HCT116 (cell line): ENCODE results near the gene GARS1. TPM values are rescaled to one million over a fixed set of nuclear protein-coding genes. Genes with fewer than 3 reads are reported as not detected.
A peak's percentile ranks its signal among the peaks of the same experiment; 100 is the strongest.

Experiments used
- ATAC-seq: fragments of 200-7000 bp; cut with Tn5 transposase; 2 replicates; pipeline ENCODE4 v1.9.1; 2020; ENCODE audit warnings: mild to moderate bottlenecking, moderate library complexity
- BruUV-seq: library from RNA; stranded (reverse); fragments of 400-500 nt; replicated peaks from 2 replicates; lab custom pipeline; 2021; lab: Mats Ljungman, UMichigan
- CTCF ChIA-PET: fragments of 300-600 bp; sonication (Branson Sonifier 250); formaldehyde crosslinking; loops from one replicate; lab custom pipeline; 2021; ENCODE audit warnings: antibody characterized with exemption; lab: Charles Lee
- POLR2A ChIA-PET: fragments of 300-600, 350-600 bp; sonication (Branson Sonifier 250); formaldehyde crosslinking; loops from one replicate; lab custom pipeline; 2021; ENCODE audit warnings: antibody characterized with exemption; lab: Charles Lee
- RAD21 ChIA-PET, 2 experiments: fragments of 300-600 bp; sonication (Branson Sonifier 250); formaldehyde crosslinking; loops; one replicate each; lab custom pipeline; 2023; ENCODE audit warnings: low total read pairs in 2 of 2; ENCODE audit not compliant: uncharacterized antibody in 2 of 2, unreplicated experiment in 2 of 2, low non-redundant PET in 1 of 2; lab: Charles Lee
- DNase-seq: peaks from one replicate; pipeline ENCODE4 v3.0.0-alpha.2; 2010; ENCODE audit warnings: low read depth, low spot score
- H2AFZ ChIP-seq: fragments of 200-600 bp; shearing (Covaris generic), sonication (generic); 2 replicates; pipeline ENCODE4 v1.6.1; 2017; ENCODE audit warnings: low read depth, mixed run types, mixed read lengths, antibody characterized with exemption, low read length; ENCODE audit not compliant: poor library complexity, severe bottlenecking
- H3K27ac ChIP-seq: 2 replicates; pipeline ENCODE4 v1.5.1; 2012; ENCODE audit warnings: low read depth, low read length
- H3K27me3 ChIP-seq: fragments of 200-600 bp; sonication (generic); 2 replicates; pipeline ENCODE4 v1.6.1; 2016; ENCODE audit warnings: mixed run types, low read length, mixed read lengths; ENCODE audit not compliant: insufficient read depth
- H3K36me3 ChIP-seq, 2 experiments: fragments of 200-500 bp in 1 of 2; fragments of 200-600 bp in 1 of 2; sonication (Bioruptor generic) in 1 of 2; sonication (generic) in 1 of 2; 2 replicates each; pipeline versions ENCODE4 v1.5.1 to v1.6.1; 2014 to 2016; ENCODE audit warnings: low read length in 2 of 2, inconsistent platforms in 1 of 2, mixed read lengths in 1 of 2, mixed run types in 1 of 2; ENCODE audit not compliant: insufficient read depth in 2 of 2, control insufficient read depth in 1 of 2
- H3K4me1 ChIP-seq, 2 experiments: fragments of 200-600 bp in 1 of 2; sonication (generic) in 1 of 2; 2 replicates each; pipeline versions ENCODE4 v1.5.1 to v1.6.1; 2012 to 2017; ENCODE audit warnings: low read length in 2 of 2, inconsistent platforms in 1 of 2, mild to moderate bottlenecking in 1 of 2, mixed read lengths in 1 of 2, mixed run types in 1 of 2, moderate library complexity in 1 of 2; ENCODE audit not compliant: insufficient read depth in 2 of 2, control insufficient read depth in 1 of 2
- H3K4me2 ChIP-seq: fragments of 200-600 bp; sonication (generic); 2 replicates; pipeline ENCODE4 v1.6.1; 2017; ENCODE audit warnings: mixed run types, low read length, mixed read lengths
- H3K4me3 ChIP-seq, 2 experiments: fragments of 200-600 bp in 1 of 2; sonication (generic) in 1 of 2; replicated peaks in 1 of 2; 2 replicates each; pipeline ENCODE4 v1.5.1; 2011 to 2016; ENCODE audit warnings: low read length in 2 of 2, control low read depth in 1 of 2, low read depth in 1 of 2, mild to moderate bottlenecking in 1 of 2, mixed read lengths in 1 of 2, mixed run types in 1 of 2
- H3K79me2 ChIP-seq: fragments of 200-600 bp; sonication (generic); 2 replicates; pipeline ENCODE4 v1.6.1; 2017; ENCODE audit warnings: mild to moderate bottlenecking, mixed run types, low read length, moderate library complexity, mixed read lengths; ENCODE audit not compliant: insufficient read depth
- H3K9ac ChIP-seq: fragments of 200-600 bp; sonication (generic); 2 replicates; pipeline ENCODE4 v1.6.1; 2016; ENCODE audit warnings: low read length, mixed read lengths
- H3K9me2 ChIP-seq: fragments of 200-600 bp; sonication (generic), shearing (Covaris generic); 2 replicates; pipeline ENCODE4 v1.6.1; 2017; ENCODE audit warnings: mixed run types, mild to moderate bottlenecking, moderate library complexity; ENCODE audit not compliant: insufficient read depth
- H3K9me3 ChIP-seq, 2 experiments: fragments of 200-500 bp in 1 of 2; fragments of 200-600 bp in 1 of 2; sonication (Bioruptor generic) in 1 of 2; sonication (generic) in 1 of 2; 2 replicates each; pipeline ENCODE4 v1.6.1; 2014 to 2017; ENCODE audit warnings: low read length in 2 of 2, mixed read lengths in 2 of 2, inconsistent platforms in 1 of 2, low read depth in 1 of 2, mild to moderate bottlenecking in 1 of 2, mixed run types in 1 of 2, moderate library complexity in 1 of 2; ENCODE audit not compliant: control insufficient read depth in 1 of 2, insufficient read depth in 1 of 2
- H4K20me1 ChIP-seq: fragments of 200-600 bp; sonication (generic), shearing (Covaris generic); 2 replicates; pipeline ENCODE4 v1.6.1; 2017; ENCODE audit warnings: mixed run types, mild to moderate bottlenecking, moderate library complexity; ENCODE audit not compliant: insufficient read depth
- CBX3 ChIP-seq: IDR thresholded peaks from 2 replicates; pipeline ENCODE4 v1.6.1; 2012; ENCODE audit warnings: low read depth
- EGR1 ChIP-seq: IDR thresholded peaks from 2 replicates; pipeline ENCODE4 v1.6.1; 2012; ENCODE audit warnings: low read depth
- EZH2 ChIP-seq: fragments of 200-600 bp; sonication (generic); IDR thresholded peaks from 2 replicates; pipeline ENCODE4 v1.6.1; 2017; ENCODE audit warnings: antibody characterized with exemption, mixed run types
- EZH2phosphoT487 ChIP-seq: fragments of 200-600 bp; IDR thresholded peaks from 2 replicates; pipeline ENCODE4 v1.6.1; 2018; ENCODE audit warnings: antibody characterized with exemption, borderline replicate concordance
- FOSL1 ChIP-seq: IDR thresholded peaks from 2 replicates; pipeline ENCODE4 v1.6.1; 2012; ENCODE audit warnings: low read depth
- JUND ChIP-seq: IDR thresholded peaks from 2 replicates; pipeline ENCODE4 v1.6.1; 2012
- MAX ChIP-seq: IDR thresholded peaks from 2 replicates; pipeline ENCODE4 v1.6.1; 2012
- RAD21 ChIP-seq: IDR thresholded peaks from 2 replicates; pipeline ENCODE4 v1.6.1; 2012; ENCODE audit warnings: low read depth, mild to moderate bottlenecking
- SIN3A ChIP-seq: IDR thresholded peaks from 2 replicates; pipeline ENCODE4 v1.6.1; 2012; ENCODE audit warnings: low read depth
- SP1 ChIP-seq: IDR thresholded peaks from 2 replicates; pipeline ENCODE4 v1.6.1; 2012; ENCODE audit warnings: low read depth
- YY1 ChIP-seq: IDR thresholded peaks from 2 replicates; pipeline ENCODE4 v1.6.1; 2011; ENCODE audit warnings: low read length, low read depth, moderate library complexity, mild to moderate bottlenecking; ENCODE audit not compliant: insufficient replicate concordance; ENCODE audit errors: extremely low read depth
- ZBTB33 ChIP-seq: IDR thresholded peaks from 2 replicates; pipeline ENCODE4 v1.6.1; 2011; ENCODE audit warnings: mild to moderate bottlenecking, low read length, moderate library complexity; ENCODE audit not compliant: insufficient replicate concordance; ENCODE audit errors: extremely low read depth
- ZFX ChIP-seq: fragments of 450-650 bp; IDR thresholded peaks from 2 replicates; pipeline ENCODE4 v1.6.1; 2017
- ZNF274 ChIP-seq: fragments of 200-500 bp; sonication (Bioruptor generic); IDR thresholded peaks from 2 replicates; pipeline ENCODE4 v1.6.1; 2014; ENCODE audit warnings: mild to moderate bottlenecking, low read depth, low read length, inconsistent platforms
- intact Hi-C: fragments of 100-400 bp; cut with micrococcal nuclease; formaldehyde crosslinking; loops from 2 replicates; pipeline ENCODE4 v1.10.0; 2022
- total RNA-seq: library from RNA; stranded (reverse); gene quantifications from one replicate; pipeline ENCODE4 v1.2.1, GENCODE V29; 2021; ENCODE audit not compliant: unreplicated experiment

GARS1 gene
- total RNA-seq, 1 experiment from 2014 or later = 329 TPM

DNA sequence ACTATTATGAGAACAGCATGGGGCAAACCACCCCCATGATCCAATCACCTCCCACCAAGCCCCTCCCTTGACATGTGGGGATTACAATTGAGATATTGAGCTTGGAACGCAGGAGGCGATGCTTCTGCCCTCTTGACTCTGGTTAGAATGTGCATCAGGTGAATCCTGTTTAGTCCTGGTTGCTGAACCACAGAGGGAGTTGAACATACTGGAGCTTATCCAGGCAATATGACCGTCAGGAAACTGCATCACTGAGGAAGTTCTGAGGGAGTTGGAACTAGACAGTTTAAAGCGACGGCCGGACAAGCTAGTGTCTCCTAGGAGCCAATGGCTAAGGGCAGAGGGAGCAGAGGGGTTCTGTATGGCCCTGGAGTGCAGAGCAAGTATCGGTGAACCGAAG lies 31.8 kb upstream of the GARS1 start:
- DNase-seq (no peak), ATAC-seq (peak; percentile 15; the same call in 1 of the 2 replicates)
- Histone ChIP-seq H3K4me1 (peaks cover 15 to 24% of the 10 kb centered on the region in 2 experiments), H3K36me3 (peaks cover 0 to 10% of the 10 kb centered on the region in 2 experiments; a peak in 1 of 4 replicates), H2AFZ (no peak overlapping the region), H3K27me3 (no peaks in the 10 kb centered on the region), H3K27ac (peak overlapping the region; percentile 6; the same call in 1 of the 2 replicates), H3K4me3 (peak overlapping the region in 1 of 2 experiments; percentile 22; a peak in 2 of 4 replicates), H3K4me2 (peak overlapping the region; percentile 67), H4K20me1 (no peaks in the 10 kb centered on the region), H3K9me3 (no peaks in the 10 kb centered on the region), H3K9me2 (no peaks in the 10 kb centered on the region), H3K9ac (no peak overlapping the region), H3K79me2 (no peaks in the 10 kb centered on the region)
- ChIA-PET POLR2A (interaction anchor here (1.9 kb wide), 1 partner anchor 13 kb away, joined by 6 read pairs; no protein-coding TSS in a partner anchor), RAD21 (interaction anchor here (1.9 to 2.4 kb wide), 4 partner anchors 12 to 287 kb away, joined by 8 to 11 read pairs (median 10); no protein-coding TSS in a partner anchor), CTCF (interaction anchor here (1.5 to 3.7 kb wide), 5 partner anchors 12 to 398 kb away, joined by 3 to 50 read pairs (median 10); no protein-coding TSS in a partner anchor)
- TF ChIP-seq EZH2phosphoT487 (no peak), MAX (no peak), RAD21 (no peak), SP1 (no peak), EGR1 (no peak), JUND (no peak), ZFX (no peak), EZH2 (no peak), ZBTB33 (no peak), CBX3 (no peak), FOSL1 (no peak), YY1 (no peak), ZNF274 (no peak), SIN3A (no peak)
- BruUV-seq = no TSS peak
- intact Hi-C loops = loop anchor here (5.0 to 10.0 kb wide), 2 partner anchors 141 to 498 kb away; no protein-coding TSS in a partner anchor
